WTC11 (cell line): ENCODE results near the gene ACSF3. TPM values are rescaled to one million over a fixed set of nuclear protein-coding genes. Genes with fewer than 3 reads are reported as not detected.

ENCODE experiments used
- ATAC-seq: fragments of 200-7000 bp; cut with Tn5 transposase; 2 replicates; pipeline ENCODE4 v1.10.0; 2021; ENCODE audit warnings: mild to moderate bottlenecking, moderate library complexity
- CTCF ChIA-PET: fragments of 300-600 bp; sonication (Branson Sonifier 250); formaldehyde crosslinking; loops from one replicate; lab custom pipeline; 2021; ENCODE audit warnings: antibody characterized with exemption; lab: Charles Lee
- POLR2A ChIA-PET: fragments of 350-600 bp; sonication (Branson Sonifier 250); formaldehyde crosslinking; loops from one replicate; lab custom pipeline; 2021; ENCODE audit warnings: antibody characterized with exemption; lab: Charles Lee
- DNase-seq: peaks from one replicate; pipeline ENCODE4 v3.0.0; 2021; ENCODE audit warnings: low spot score
- H3K27ac Mint-ChIP-seq: 2 replicates; pipeline ENCODE4 v1.8.0; 2021; ENCODE audit warnings: mixed read lengths
- H3K27me3 Mint-ChIP-seq: 2 replicates; pipeline ENCODE4 v1.8.0; 2021; ENCODE audit warnings: low read depth, mild to moderate bottlenecking, moderate library complexity, mixed read lengths
- H3K36me3 Mint-ChIP-seq: 2 replicates; pipeline ENCODE4 v1.8.0; 2021; ENCODE audit warnings: mixed read lengths
- H3K4me1 Mint-ChIP-seq: 2 replicates; pipeline ENCODE4 v1.8.0; 2022; ENCODE audit warnings: mixed read lengths
- H3K4me3 Mint-ChIP-seq: 2 replicates; pipeline ENCODE4 v1.8.0; 2021; ENCODE audit warnings: mild to moderate bottlenecking, moderate library complexity, mixed read lengths
- H3K9me3 Mint-ChIP-seq: 2 replicates; pipeline ENCODE4 v1.8.0; 2021; ENCODE audit warnings: mixed read lengths
- ATF2 ChIP-seq: sonication (generic); formaldehyde crosslinking; IDR thresholded peaks from 2 replicates; pipeline ENCODE4 v1.8.1; 2022; ENCODE audit warnings: low read depth, missing genetic modification reagents, borderline replicate concordance
- CREM ChIP-seq: sonication (generic); formaldehyde crosslinking; IDR thresholded peaks from 2 replicates; pipeline ENCODE4 v1.8.1; 2022; ENCODE audit warnings: mild to moderate bottlenecking, missing genetic modification reagents, moderate library complexity
- ELF4 ChIP-seq: sonication (generic); formaldehyde crosslinking; IDR thresholded peaks from 2 replicates; pipeline ENCODE4 v1.8.1; 2022; ENCODE audit warnings: low read depth, mild to moderate bottlenecking, moderate library complexity, missing genetic modification reagents
- ESRRA ChIP-seq: sonication (generic); formaldehyde crosslinking; IDR thresholded peaks from 2 replicates; pipeline ENCODE4 v1.8.1; 2022; ENCODE audit warnings: mild to moderate bottlenecking, missing genetic modification reagents, borderline replicate concordance
- GRHL2 ChIP-seq: fragments of 250-450 bp; sonication (Bioruptor Pico); IDR thresholded peaks from 2 replicates; pipeline ENCODE4 v1.8.0; 2022; ENCODE audit warnings: mild to moderate bottlenecking, moderate library complexity; ENCODE audit not compliant: insufficient replicate concordance, severe bottlenecking
- HMGA2 ChIP-seq: fragments of 250-450 bp; sonication (Bioruptor Pico); IDR thresholded peaks from 2 replicates; pipeline ENCODE4 v1.4.0; 2021; ENCODE audit warnings: mild to moderate bottlenecking, moderate library complexity
- HMGXB4 ChIP-seq: sonication (generic); formaldehyde crosslinking; IDR thresholded peaks from 2 replicates; pipeline ENCODE4 v1.8.1; 2023; ENCODE audit warnings: mild to moderate bottlenecking, moderate library complexity, missing genetic modification reagents
- KAT7 ChIP-seq: sonication (generic); formaldehyde crosslinking; IDR thresholded peaks from 2 replicates; pipeline ENCODE4 v1.8.1; 2023; ENCODE audit warnings: missing genetic modification reagents, mild to moderate bottlenecking, borderline replicate concordance
- OVOL2 ChIP-seq: fragments of 250-450 bp; sonication (Bioruptor Pico); IDR thresholded peaks from 2 replicates; pipeline ENCODE4 v1.9.0; 2021; ENCODE audit warnings: mild to moderate bottlenecking, borderline replicate concordance
- PREB ChIP-seq: sonication (generic); formaldehyde crosslinking; IDR thresholded peaks from 2 replicates; pipeline ENCODE4 v1.8.1; 2022; ENCODE audit warnings: mild to moderate bottlenecking, missing genetic modification reagents, moderate library complexity, borderline replicate concordance
- TEAD4 ChIP-seq: sonication (generic); formaldehyde crosslinking; IDR thresholded peaks from 2 replicates; pipeline ENCODE4 v1.8.0; 2022; ENCODE audit warnings: mild to moderate bottlenecking, missing genetic modification reagents
- USF1 ChIP-seq: sonication (generic); formaldehyde crosslinking; IDR thresholded peaks from 2 replicates; pipeline ENCODE4 v1.8.0; 2022; ENCODE audit warnings: mild to moderate bottlenecking, missing genetic modification reagents
- ZNF281 ChIP-seq: sonication (generic); formaldehyde crosslinking; IDR thresholded peaks from 2 replicates; pipeline ENCODE4 v1.8.0; 2023; ENCODE audit warnings: mild to moderate bottlenecking, missing genetic modification reagents
- ZNF423 ChIP-seq: fragments of 250-450 bp; sonication (Bioruptor Pico); IDR thresholded peaks from 2 replicates; pipeline ENCODE4 v2.1.2; 2022; ENCODE audit warnings: mild to moderate bottlenecking, moderate library complexity
- total RNA-seq: library from RNA; stranded (reverse); gene quantifications from 3 replicates; pipeline ENCODE4 v1.2.3, GENCODE V29; 2021
- TF ChIP-seq, protein P1 (sequence below): fragments of 250-450 bp; sonication (Bioruptor Pico); IDR thresholded peaks from 2 replicates; pipeline ENCODE4 v2.1.2; 2022; ENCODE audit warnings: mild to moderate bottlenecking, moderate library complexity
- TF ChIP-seq, protein P2 (sequence below): fragments of 250-450 bp; sonication (Bioruptor Pico); conservative IDR thresholded peaks from 2 replicates; pipeline ENCODE4 v1.9.0; 2021; ENCODE audit warnings: mild to moderate bottlenecking
- TF ChIP-seq, protein P3 (sequence below): sonication (generic); formaldehyde crosslinking; IDR thresholded peaks from 2 replicates; pipeline ENCODE4 v1.8.0; 2023; ENCODE audit warnings: missing genetic modification reagents, mild to moderate bottlenecking, borderline replicate concordance

ACSF3 gene
- total RNA-seq, 1 experiment from 2014 or later, result 22.9 TPM

DNA sequence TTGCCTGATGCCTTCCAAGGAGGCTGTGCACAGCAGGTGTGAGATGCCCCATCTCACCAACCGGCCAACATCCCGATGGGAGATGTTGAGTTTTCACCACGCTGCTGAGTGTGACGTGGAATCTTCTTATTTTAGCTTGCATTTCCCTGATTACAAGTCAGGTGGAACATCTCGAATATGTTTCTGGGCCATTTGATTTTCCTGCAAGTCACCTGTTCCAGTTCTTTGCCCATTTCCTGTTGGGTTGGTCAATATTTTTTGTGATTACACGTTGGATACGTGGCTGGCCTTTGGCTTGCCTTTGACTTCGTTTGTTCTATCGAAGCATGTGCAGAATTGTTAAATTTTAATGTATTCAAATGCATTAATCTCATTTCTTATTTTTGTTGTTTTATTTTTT, 69.6 kb downstream of the ACSF3 start:
- Mint-ChIP-seq H3K9me3 (peaks cover 8% of the 10 kb centered on the region), H3K4me3 (no peak overlapping the region), H3K27ac (no peak overlapping the region), H3K4me1 (0 out of 2 replicates have a peak, but pooled peaks cover 2% of the 10 kb centered on the region), H3K36me3 (peaks cover 2% of the 10 kb centered on the region; the same call in 1 of the 2 replicates), H3K27me3 (peaks cover 5% of the 10 kb centered on the region)
- POLR2A ChIA-PET, result no interaction called here
- CTCF ChIA-PET, result no interaction called here
- DNase-seq, result no peak
- TF ChIP-seq ATF2 (CRISPR knock-in tag), result no peak
- no peak for TF ChIP-seq HMGA2 (CRISPR knock-in tag)
- TF ChIP-seq CREM (CRISPR knock-in tag), result no peak
- TF ChIP-seq, protein P1, sequence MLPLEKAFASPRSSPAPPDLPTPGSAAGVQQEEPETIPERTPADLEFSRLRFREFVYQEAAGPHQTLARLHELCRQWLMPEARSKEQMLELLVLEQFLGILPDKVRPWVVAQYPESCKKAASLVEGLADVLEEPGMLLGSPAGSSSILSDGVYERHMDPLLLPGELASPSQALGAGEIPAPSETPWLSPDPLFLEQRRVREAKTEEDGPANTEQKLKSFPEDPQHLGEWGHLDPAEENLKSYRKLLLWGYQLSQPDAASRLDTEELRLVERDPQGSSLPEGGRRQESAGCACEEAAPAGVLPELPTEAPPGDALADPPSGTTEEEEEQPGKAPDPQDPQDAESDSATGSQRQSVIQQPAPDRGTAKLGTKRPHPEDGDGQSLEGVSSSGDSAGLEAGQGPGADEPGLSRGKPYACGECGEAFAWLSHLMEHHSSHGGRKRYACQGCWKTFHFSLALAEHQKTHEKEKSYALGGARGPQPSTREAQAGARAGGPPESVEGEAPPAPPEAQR (CRISPR knock-in tag), result no peak
- TF ChIP-seq, protein P2, sequence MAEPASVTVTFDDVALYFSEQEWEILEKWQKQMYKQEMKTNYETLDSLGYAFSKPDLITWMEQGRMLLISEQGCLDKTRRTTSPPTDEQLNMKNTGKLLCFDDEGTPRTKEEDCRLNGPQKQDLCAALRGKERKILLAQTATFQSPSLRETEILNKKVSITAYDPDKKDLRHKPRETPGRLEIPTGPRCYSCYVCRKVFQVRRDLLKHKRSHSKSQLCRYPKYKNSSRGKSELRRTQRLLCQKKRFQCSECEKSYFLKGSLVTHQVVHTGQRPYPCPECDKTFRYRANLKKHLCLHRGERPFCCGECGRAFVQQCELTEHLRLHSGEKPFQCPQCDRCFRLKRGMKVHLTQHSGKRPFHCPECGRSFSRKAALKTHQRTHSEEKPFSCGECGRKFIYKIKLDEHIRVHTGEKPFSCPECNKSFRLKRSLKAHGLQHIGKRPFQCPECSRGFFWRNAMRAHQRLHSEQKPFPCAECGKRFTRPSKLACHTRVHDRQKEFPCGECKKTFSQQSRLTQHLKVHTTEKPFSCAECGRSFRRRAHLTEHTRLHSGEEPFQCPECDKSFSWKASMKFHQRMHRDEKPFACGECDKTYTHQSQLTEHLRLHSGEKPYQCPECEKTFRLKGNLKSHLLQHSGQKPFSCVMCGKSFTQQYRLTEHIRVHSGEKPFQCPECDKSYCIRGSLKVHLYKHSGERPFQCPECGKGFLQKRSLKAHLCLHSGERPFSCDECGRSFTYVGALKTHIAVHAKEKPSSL (CRISPR knock-in tag), result no peak
- TF ChIP-seq OVOL2 (CRISPR knock-in tag), result no peak
- no peak for TF ChIP-seq PREB
- no peak for TF ChIP-seq USF1
- TF ChIP-seq TEAD4 (CRISPR knock-in tag), result no peak
- TF ChIP-seq KAT7 (CRISPR knock-in tag), result no peak
- ATAC-seq, result no peak

GRCh38 chr16:89164436-89164835, 70.8 kb downstream of the ACSF3 start:
- POLR2A ChIA-PET, result no interaction called here
- H3K4me3 Mint-ChIP-seq, result no peak overlapping the region
- CTCF ChIA-PET, result interaction anchor here (0.8 to 1.2 kb wide), 3 partner anchors 349 to 427 kb away, joined by 3 to 6 read pairs (median 5); partner anchors contain the start of gene APRT

More at GRCh38 chr16:89164436-89164835, 70.8 kb downstream of the ACSF3 start:
- H3K4me1 Mint-ChIP-seq, result 0 out of 2 replicates have a peak, but pooled peaks cover 2% of the 10 kb centered on the region
- no peaks in the 10 kb centered on the region for H3K36me3 Mint-ChIP-seq
- H3K27ac Mint-ChIP-seq, result no peak overlapping the region
- H3K9me3 Mint-ChIP-seq, result no peaks in the 10 kb centered on the region
- ATAC-seq (no peak), DNase-seq (no peak)
- TF ChIP-seq HMGXB4 (CRISPR knock-in tag) (no peak), ESRRA (CRISPR knock-in tag) (no peak), ZNF281 (CRISPR knock-in tag) (no peak), ZNF423 (CRISPR knock-in tag) (no peak), ELF4 (no peak), GRHL2 (CRISPR knock-in tag) (no peak)
- TF ChIP-seq, protein P3, sequence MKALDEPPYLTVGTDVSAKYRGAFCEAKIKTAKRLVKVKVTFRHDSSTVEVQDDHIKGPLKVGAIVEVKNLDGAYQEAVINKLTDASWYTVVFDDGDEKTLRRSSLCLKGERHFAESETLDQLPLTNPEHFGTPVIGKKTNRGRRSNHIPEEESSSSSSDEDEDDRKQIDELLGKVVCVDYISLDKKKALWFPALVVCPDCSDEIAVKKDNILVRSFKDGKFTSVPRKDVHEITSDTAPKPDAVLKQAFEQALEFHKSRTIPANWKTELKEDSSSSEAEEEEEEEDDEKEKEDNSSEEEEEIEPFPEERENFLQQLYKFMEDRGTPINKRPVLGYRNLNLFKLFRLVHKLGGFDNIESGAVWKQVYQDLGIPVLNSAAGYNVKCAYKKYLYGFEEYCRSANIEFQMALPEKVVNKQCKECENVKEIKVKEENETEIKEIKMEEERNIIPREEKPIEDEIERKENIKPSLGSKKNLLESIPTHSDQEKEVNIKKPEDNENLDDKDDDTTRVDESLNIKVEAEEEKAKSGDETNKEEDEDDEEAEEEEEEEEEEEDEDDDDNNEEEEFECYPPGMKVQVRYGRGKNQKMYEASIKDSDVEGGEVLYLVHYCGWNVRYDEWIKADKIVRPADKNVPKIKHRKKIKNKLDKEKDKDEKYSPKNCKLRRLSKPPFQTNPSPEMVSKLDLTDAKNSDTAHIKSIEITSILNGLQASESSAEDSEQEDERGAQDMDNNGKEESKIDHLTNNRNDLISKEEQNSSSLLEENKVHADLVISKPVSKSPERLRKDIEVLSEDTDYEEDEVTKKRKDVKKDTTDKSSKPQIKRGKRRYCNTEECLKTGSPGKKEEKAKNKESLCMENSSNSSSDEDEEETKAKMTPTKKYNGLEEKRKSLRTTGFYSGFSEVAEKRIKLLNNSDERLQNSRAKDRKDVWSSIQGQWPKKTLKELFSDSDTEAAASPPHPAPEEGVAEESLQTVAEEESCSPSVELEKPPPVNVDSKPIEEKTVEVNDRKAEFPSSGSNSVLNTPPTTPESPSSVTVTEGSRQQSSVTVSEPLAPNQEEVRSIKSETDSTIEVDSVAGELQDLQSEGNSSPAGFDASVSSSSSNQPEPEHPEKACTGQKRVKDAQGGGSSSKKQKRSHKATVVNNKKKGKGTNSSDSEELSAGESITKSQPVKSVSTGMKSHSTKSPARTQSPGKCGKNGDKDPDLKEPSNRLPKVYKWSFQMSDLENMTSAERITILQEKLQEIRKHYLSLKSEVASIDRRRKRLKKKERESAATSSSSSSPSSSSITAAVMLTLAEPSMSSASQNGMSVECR (CRISPR knock-in tag), result no peak
- TF ChIP-seq, all 79 proteins: peak for 0
- peaks cover 5% of the 10 kb centered on the region for H3K27me3 Mint-ChIP-seq
